Breast epithelium (tissue), 4 donors: ENCODE data around the gene HLA-DRB1. TPM values are rescaled to one million over a fixed set of nuclear protein-coding genes. Genes with fewer than 3 reads are reported as not detected.

Experiments
- DNase-seq, 2 donors: peaks; one replicate each; pipeline ENCODE4 v3.0.0-alpha.2; 2019; ENCODE audit warnings: low spot score in 2 of 2
- H3K27ac ChIP-seq, 2 donors: fragments of 200-600 bp; sonication (generic) in 1 of 2; one replicate each; pipeline ENCODE4 v1.5.1; 2016 to 2019; ENCODE audit warnings: mild to moderate bottlenecking in 1 of 2
- H3K27me3 ChIP-seq, 2 donors: fragments of 200-600 bp; sonication (generic) in 1 of 2; one replicate each; pipeline versions ENCODE4 v1.5.1 to v1.6.0; 2017 to 2019; ENCODE audit warnings: control low read depth in 1 of 2, mild to moderate bottlenecking in 1 of 2
- H3K36me3 ChIP-seq: fragments of 200-600 bp; one replicate; pipeline ENCODE4 v1.5.1; 2019
- H3K4me1 ChIP-seq, 2 donors: fragments of 200-600 bp; sonication (generic); one replicate each; pipeline ENCODE4 v1.5.1; 2016 to 2019; ENCODE audit warnings: control low read depth in 1 of 2
- H3K4me3 ChIP-seq, 3 donors: fragments of 200-600 bp; sonication (generic); 1 replicate in 2 of 3; 2 replicates in 1 of 3; pipeline ENCODE4 v1.5.1; 2016 to 2019; ENCODE audit warnings: mild to moderate bottlenecking in 3 of 3, moderate library complexity in 2 of 3
- H3K9me3 ChIP-seq, 2 donors: fragments of 200-600 bp; sonication (generic) in 1 of 2; one replicate each; pipeline ENCODE4 v1.5.1; 2016 to 2019; ENCODE audit warnings: control low read depth in 1 of 2
- CTCF ChIP-seq, 3 donors: fragments of 450-650 bp; IDR thresholded peaks; one replicate each; pipeline ENCODE4 v1.5.1; 2016 to 2017; ENCODE audit warnings: antibody characterized with exemption in 3 of 3, mild to moderate bottlenecking in 3 of 3, moderate library complexity in 3 of 3
- POLR2A ChIP-seq: fragments of 450-650 bp; IDR thresholded peaks from one replicate; pipeline ENCODE4 v1.6.1; 2016; ENCODE audit warnings: antibody characterized with exemption, mild to moderate bottlenecking, moderate library complexity
- POLR2AphosphoS5 ChIP-seq, 3 donors: sonication (generic); formaldehyde crosslinking; IDR thresholded peaks; one replicate each; pipeline ENCODE4 v1.6.1; 2017; ENCODE audit warnings: antibody characterized with exemption in 3 of 3
- intact Hi-C: fragments of 100-400 bp; cut with DNase I; formaldehyde crosslinking; loops from one replicate; pipeline ENCODE4 v1.15.1; 2023; ENCODE audit warnings: low total_unique reads
- total RNA-seq, 3 donors: library from RNA; depleted of rRNA; stranded (reverse); fragments of >200 nt; gene quantifications; one replicate each; pipeline ENCODE4 v1.1.0, GENCODE V29; 2016

Gene HLA-DRB1
- total RNA-seq, 3 donors from 2014 or later, result 28.2 to 90.3 (median 44.2) TPM

GRCh38 chr6:32609391-32609730, 19.7 kb upstream of the HLA-DRB1 start:
- H3K4me1 ChIP-seq, result no peaks in the 10 kb centered on the region
- peak overlapping the region; percentile 26 to 63 for H3K27ac ChIP-seq
- no peaks in the 10 kb centered on the region for H3K9me3 ChIP-seq
- H3K4me3 ChIP-seq, result no peak overlapping the region
- no peak for DNase-seq
- H3K27me3 ChIP-seq, result no peaks in the 10 kb centered on the region
- intact Hi-C loops, result no loop called here
- TF ChIP-seq POLR2AphosphoS5 (IDR thresholded peaks at IDR 0.05) (no peak), POLR2A (no peak), CTCF (IDR thresholded peaks at IDR 0.05) (no peak)
- no peaks in the 10 kb centered on the region for H3K36me3 ChIP-seq

- Histone ChIP-seq H3K9me3 (no peaks in the 10 kb centered on the region), H3K27me3 (no peaks in the 10 kb centered on the region), H3K27ac (no peak overlapping the region), H3K4me3 (no peak overlapping the region), H3K4me1 (no peaks in the 10 kb centered on the region), H3K36me3 (no peaks in the 10 kb centered on the region)
- intact Hi-C loops, result no loop called here
- no peak for DNase-seq
- no peak for TF ChIP-seq CTCF (IDR thresholded peaks at IDR 0.05)
- no peak for TF ChIP-seq POLR2A
- no peak for TF ChIP-seq POLR2AphosphoS5 (IDR thresholded peaks at IDR 0.05)
Observed at GRCh38 chr6:32608362-32608761, 18.7 kb upstream of the HLA-DRB1 start.

- Histone ChIP-seq H3K4me1 (no peaks in the 10 kb centered on the region), H3K4me3 (no peak overlapping the region), H3K27ac (no peak overlapping the region), H3K36me3 (no peaks in the 10 kb centered on the region), H3K27me3 (no peaks in the 10 kb centered on the region), H3K9me3 (no peaks in the 10 kb centered on the region)
- DNase-seq, result no peak
- intact Hi-C loops, result no loop called here
- no peak for TF ChIP-seq CTCF (IDR thresholded peaks at IDR 0.05)
- no peak for TF ChIP-seq POLR2AphosphoS5 (IDR thresholded peaks at IDR 0.05)
- no peak for TF ChIP-seq POLR2A
Observed at GRCh38 chr6:32607988-32608298, 18.3 kb upstream of the HLA-DRB1 start.

- DNase-seq, result no peak
- H3K4me1 ChIP-seq, result no peaks in the 10 kb centered on the region
- no peaks in the 10 kb centered on the region for H3K27me3 ChIP-seq
- no peaks in the 10 kb centered on the region for H3K9me3 ChIP-seq
- H3K36me3 ChIP-seq, result no peaks in the 10 kb centered on the region
- TF ChIP-seq POLR2A (no peak), CTCF (IDR thresholded peaks at IDR 0.05) (no peak), POLR2AphosphoS5 (IDR thresholded peaks at IDR 0.05) (no peak)
- no peak overlapping the region for H3K4me3 ChIP-seq
- H3K27ac ChIP-seq, result no peak overlapping the region
- intact Hi-C loops, result no loop called here
Observed at GRCh38 chr6:32607263-32607987, 17.8 kb upstream of the HLA-DRB1 start.

- intact Hi-C loops, result no loop called here
- Histone ChIP-seq H3K4me3 (no peak overlapping the region), H3K27me3 (no peaks in the 10 kb centered on the region), H3K36me3 (no peaks in the 10 kb centered on the region), H3K4me1 (no peaks in the 10 kb centered on the region), H3K9me3 (no peaks in the 10 kb centered on the region), H3K27ac (no peak overlapping the region)
- DNase-seq, result no peak
- TF ChIP-seq POLR2A (no peak), POLR2AphosphoS5 (IDR thresholded peaks at IDR 0.05) (no peak), CTCF (IDR thresholded peaks at IDR 0.05) (no peak)
Observed at GRCh38 chr6:32604434-32604877, 14.8 kb upstream of the HLA-DRB1 start.
